Vagina (tissue), 2 donors: ENCODE results near the gene H19.

Experiments
- POLR2A ChIP-seq, 2 donors: fragments of 450-650 bp; IDR thresholded peaks; one replicate each; pipeline ENCODE4 v1.6.1; 2017; ENCODE audit warnings: antibody characterized with exemption in 2 of 2, mild to moderate bottlenecking in 2 of 2, moderate library complexity in 2 of 2
- POLR2AphosphoS5 ChIP-seq, 2 donors: sonication (generic); formaldehyde crosslinking; IDR thresholded peaks; one replicate each; pipeline ENCODE4 v1.9.0; 2017; ENCODE audit warnings: antibody characterized with exemption in 2 of 2, mild to moderate bottlenecking in 2 of 2, low read depth in 1 of 2; ENCODE audit not compliant: insufficient read depth in 1 of 2
- TF ChIP-seq, protein P1 (sequence below), 3 experiments: fragments of 450-650 bp in 2 of 3; fragments of 200-600 bp in 1 of 3; sonication (generic) in 1 of 3; IDR thresholded peaks; one replicate each; pipeline ENCODE4 v1.5.1; 2017 to 2019; ENCODE audit warnings: antibody characterized with exemption in 3 of 3, mild to moderate bottlenecking in 2 of 3, moderate library complexity in 2 of 3

DNA sequence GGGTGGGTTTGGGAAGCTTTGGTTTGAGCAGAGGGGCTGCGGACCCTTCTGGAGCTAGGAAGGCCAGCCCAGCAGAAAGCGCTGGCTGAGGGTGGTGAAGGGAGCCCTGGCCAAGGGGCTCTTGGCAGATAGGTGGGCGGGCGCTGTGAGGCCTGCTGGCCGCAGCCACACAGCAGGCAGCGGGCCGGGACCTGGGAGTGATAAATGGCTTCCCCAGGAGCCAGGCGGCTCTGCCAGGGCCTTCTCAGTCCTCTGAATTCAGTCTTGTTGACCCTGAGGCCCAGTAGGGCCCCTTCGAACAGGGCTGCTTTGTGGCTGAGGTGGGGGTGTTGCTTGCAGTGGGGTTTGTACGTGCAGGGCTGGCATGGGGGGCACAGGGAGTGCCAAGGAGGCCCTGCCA lies 33.4 kb upstream of the H19 start:
- TF ChIP-seq, protein P1, sequence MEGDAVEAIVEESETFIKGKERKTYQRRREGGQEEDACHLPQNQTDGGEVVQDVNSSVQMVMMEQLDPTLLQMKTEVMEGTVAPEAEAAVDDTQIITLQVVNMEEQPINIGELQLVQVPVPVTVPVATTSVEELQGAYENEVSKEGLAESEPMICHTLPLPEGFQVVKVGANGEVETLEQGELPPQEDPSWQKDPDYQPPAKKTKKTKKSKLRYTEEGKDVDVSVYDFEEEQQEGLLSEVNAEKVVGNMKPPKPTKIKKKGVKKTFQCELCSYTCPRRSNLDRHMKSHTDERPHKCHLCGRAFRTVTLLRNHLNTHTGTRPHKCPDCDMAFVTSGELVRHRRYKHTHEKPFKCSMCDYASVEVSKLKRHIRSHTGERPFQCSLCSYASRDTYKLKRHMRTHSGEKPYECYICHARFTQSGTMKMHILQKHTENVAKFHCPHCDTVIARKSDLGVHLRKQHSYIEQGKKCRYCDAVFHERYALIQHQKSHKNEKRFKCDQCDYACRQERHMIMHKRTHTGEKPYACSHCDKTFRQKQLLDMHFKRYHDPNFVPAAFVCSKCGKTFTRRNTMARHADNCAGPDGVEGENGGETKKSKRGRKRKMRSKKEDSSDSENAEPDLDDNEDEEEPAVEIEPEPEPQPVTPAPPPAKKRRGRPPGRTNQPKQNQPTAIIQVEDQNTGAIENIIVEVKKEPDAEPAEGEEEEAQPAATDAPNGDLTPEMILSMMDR (IDR thresholded peaks at IDR 0.05), result no peak
- no peak for TF ChIP-seq POLR2AphosphoS5 (IDR thresholded peaks at IDR 0.05; ENCODE audit: insufficient read depth in 1 of 2, low read depth in 1 of 2)
- TF ChIP-seq POLR2A (IDR thresholded peaks at IDR 0.05), result no peak
